Astrocyte (in vitro differentiated cells and primary cell): ENCODE measurements around the gene SLC66A2.

Experiments
- CTCF ChIP-seq: IDR thresholded peaks from 2 replicates; pipeline ENCODE4 v1.5.1; 2011; ENCODE audit warnings: low read depth, mild to moderate bottlenecking, inconsistent platforms, low read length, moderate library complexity; ENCODE audit not compliant: insufficient read depth
- EZH2 ChIP-seq: IDR thresholded peaks from 2 replicates; pipeline ENCODE4 v1.6.1; 2012; ENCODE audit warnings: mild to moderate bottlenecking, low read length, inconsistent platforms; ENCODE audit not compliant: insufficient read depth

DNA sequence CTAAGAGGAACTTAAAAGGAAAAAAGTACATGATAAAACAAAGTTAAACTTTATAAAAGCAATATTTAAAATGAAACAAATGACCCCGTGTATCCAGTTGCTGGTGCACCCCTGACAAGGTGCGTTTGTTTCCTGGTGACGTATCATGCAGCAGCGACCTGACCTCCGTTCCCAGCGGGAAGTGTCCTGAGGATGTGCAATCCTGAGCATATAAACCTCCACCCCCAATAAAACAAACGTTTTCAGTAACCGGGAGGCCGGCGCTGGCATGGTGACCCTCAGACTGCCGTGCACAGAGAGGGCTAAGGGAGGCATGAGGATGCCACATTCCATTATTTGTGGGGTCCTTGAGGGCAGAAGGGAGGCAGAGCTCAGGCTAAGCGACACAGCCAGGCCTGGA lies 14.8 kb downstream of the SLC66A2 start:
- no peak for TF ChIP-seq CTCF
- no peak for TF ChIP-seq EZH2
